ELR (cell line): ENCODE data around the gene DGCR8.

Experiments used
- DNase-seq: peaks from one replicate; pipeline ENCODE4 v3.0.0-alpha.2; 2015; ENCODE audit warnings: low read depth

Gene DGCR8

GRCh38 chr22:20109411-20110358 lies 29.6 kb downstream of the DGCR8 start:
- no peak for DNase-seq

GRCh38 chr22:20110359-20110985 lies 30.4 kb downstream of the DGCR8 start:
- DNase-seq, result no peak

GRCh38 chr22:20111045-20111688 lies 31.1 kb downstream of the DGCR8 start:
- peak; percentile 71 for DNase-seq

GRCh38 chr22:20111689-20112622 lies 31.9 kb downstream of the DGCR8 start:
- no peak for DNase-seq

GRCh38 chr22:20112623-20113511 lies 32.8 kb downstream of the DGCR8 start:
- DNase-seq, result no peak

GRCh38 chr22:20113551-20114310 lies 33.7 kb downstream of the DGCR8 start:
- no peak for DNase-seq

GRCh38 chr22:20114506-20115475 lies 34.8 kb downstream of the DGCR8 start:
- no peak for DNase-seq

GRCh38 chr22:20115691-20116375 lies 35.8 kb downstream of the DGCR8 start, which contains the start of gene RANBP1:
Gene RANBP1 (plus strand): TSS chr22:20116104. CDS start chr22:20116185, 81 bp downstream.
- DNase-seq, result no peak

GRCh38 chr22:20116376-20116950 lies 36.4 kb downstream of the DGCR8 start:
- DNase-seq, result no peak

- peak; percentile 97 for DNase-seq
Measured at GRCh38 chr22:20116951-20117632, 37.1 kb downstream of the DGCR8 start, which contains the start of gene TRMT2A. Gene TRMT2A (minus strand): TSS chr22:20117226. CDS start chr22:20116906, 320 bp downstream.

- peak; percentile 47 for DNase-seq
Measured at GRCh38 chr22:20117633-20118299, 37.7 kb downstream of the DGCR8 start.

- peak; percentile 37 for DNase-seq
Measured at GRCh38 chr22:20118300-20119020, 38.4 kb downstream of the DGCR8 start.

- no peak for DNase-seq
Measured at GRCh38 chr22:20121856-20122415, 41.9 kb downstream of the DGCR8 start.

GRCh38 chr22:20123366-20124082 lies 43.5 kb downstream of the DGCR8 start:
- DNase-seq, result no peak
